HG03280 (cell line): Measurements from ENCODE around the gene KRT80.
A peak's percentile ranks its signal among the peaks of the same experiment; 100 is the strongest.

ENCODE experiments used
- ATAC-seq: cut with Tn5 transposase; IDR thresholded peaks from one replicate; pipeline ENCODE4 v1.9.1; 2021; ENCODE audit warnings: mild to moderate bottlenecking, moderate library complexity; ENCODE audit not compliant: unreplicated experiment

Gene KRT80

DNA sequence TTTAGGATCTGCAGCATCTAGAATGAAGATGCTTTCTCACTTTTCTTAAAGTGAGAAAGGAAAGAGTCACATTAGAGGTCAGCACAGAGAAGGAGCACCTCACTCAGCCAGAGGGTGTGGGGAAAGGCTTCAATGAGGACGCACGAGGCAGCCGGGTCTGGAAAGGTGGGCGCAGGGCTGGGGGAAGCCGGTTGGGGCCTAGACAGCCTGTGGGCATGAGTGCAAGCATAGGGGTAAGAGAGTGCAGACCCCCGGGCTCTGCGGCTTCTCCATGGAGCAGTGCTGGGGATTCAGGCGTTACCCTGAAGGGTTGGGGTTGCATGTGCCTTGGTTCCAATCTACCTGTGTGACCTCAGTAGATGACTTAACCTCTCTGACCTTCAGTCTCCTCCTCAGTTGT, 49.9 kb downstream of the KRT80 start:
- ATAC-seq, result no peak

DNA sequence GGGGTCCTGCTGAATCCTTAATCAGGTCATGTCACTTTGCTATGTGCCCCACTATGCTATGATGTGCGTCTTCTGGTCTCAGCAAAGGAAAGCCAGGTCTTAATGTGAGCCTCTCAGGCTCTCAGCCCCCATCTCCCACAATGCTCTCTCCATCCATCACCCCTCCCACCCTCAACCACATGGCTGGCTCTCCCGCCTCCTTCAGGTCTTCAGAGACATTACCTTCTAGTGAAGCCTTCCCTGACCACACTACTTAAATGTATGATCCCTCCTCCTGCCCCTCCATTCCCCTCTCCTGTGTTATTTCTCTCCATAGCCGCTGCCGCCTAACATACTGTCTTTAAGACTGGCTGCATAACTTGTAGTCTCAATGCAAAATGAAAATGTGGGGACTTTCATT, 50.5 kb downstream of the KRT80 start:
- no peak for ATAC-seq

DNA sequence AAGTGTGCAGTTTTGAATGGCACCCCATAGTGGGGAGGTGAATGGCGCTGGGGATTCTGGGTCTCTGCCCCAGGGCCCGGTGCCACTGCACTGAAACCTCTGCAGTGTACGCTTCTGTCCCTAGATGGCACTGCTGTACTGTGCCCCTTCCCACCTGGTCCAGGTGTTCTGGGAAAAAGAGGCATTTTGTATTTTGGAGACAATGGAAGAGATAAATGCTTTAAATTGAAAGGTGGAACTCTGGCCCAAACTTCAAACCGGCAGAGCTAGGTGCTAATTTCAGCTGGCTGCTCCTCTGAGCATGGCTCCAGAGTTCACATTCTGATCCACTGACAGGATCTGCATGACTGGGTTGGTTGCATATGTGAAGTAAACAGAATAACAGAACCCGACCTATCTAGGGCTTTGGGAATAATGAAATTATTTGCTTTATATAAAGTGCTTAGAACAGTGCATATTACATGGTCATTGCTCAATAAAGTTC, 52.2 kb downstream of the KRT80 start:
- ATAC-seq, result peak; percentile 52

DNA sequence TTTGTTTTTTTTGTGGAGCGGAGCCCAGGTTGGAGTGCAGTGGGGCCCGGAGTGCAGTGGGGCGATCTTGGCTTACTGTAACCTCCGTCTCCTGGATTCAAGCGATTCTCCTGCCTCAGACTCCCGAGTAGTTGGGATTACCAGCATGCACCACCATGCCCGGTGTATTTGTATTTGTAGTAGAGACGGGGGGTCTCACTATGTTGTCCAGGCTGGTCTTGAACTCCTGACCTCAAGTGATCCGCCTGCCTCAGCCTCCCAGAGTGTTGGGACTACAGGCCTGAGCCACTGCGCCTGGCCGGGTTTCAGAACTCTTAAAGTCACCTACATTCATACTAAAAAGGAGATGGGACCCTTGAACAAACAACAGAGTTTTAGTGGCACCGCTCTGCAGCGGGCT, 52.7 kb downstream of the KRT80 start:
- no peak for ATAC-seq

DNA sequence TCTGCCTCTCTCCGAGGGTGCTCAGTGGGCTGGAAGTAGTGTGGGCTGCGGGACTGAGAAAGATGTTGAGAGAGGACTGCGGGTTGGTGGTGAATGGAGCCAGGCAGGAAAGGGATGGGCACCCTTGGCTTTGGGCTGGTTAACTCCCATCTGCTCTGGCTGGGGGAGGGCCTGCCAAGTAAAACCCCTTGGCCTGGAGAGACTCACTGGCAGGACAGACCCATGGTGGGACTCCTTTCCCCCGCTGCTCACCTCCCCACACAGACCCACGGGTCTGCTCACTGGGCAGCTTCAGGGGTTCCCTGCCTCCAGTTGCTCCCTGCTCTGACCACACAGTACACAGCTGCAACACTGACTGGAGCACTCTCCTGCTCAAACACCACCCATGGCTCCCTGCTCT, 54.1 kb downstream of the KRT80 start:
- ATAC-seq, result no peak

DNA sequence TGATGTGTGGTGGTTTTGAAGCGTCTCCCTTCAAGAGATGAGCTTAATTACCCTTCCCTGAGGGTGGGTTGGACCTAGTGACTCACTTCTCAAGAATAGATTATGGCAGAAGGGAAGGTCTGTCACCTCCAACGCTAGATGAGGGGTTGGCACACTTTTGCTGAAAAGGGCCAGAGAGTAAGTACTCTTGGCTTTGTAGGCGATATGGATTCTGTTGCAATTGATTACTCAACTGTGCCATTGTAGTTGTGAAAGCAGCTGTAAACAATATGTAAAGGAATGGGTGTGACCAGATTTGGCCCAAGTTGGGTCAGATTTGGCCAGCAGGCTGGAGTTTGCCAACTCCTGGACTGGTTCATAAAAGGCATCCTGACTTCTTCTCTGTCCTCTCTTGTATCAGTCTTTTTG, 59.1 kb downstream of the KRT80 start:
- ATAC-seq, result no peak

DNA sequence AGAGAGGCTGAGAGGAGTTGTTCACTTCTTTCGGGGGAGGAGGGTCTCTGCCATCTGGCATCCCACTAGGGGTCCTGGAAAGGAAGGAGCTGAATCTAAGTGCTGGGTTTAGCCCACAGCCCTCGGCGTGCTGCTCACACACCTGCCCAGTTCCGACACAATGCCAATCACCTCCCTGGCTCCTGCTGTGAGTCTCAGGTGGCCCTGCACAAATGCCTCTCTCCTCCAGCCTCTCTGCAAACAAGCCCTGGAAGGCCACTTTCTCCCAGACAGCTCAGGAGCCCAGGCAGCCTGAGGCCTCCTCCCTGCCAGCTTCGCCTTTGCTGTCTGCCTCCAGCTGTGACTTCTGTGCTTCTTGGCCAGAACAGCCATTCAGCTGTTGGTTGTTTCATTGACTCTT, 61.1 kb downstream of the KRT80 start:
- ATAC-seq, result no peak

DNA sequence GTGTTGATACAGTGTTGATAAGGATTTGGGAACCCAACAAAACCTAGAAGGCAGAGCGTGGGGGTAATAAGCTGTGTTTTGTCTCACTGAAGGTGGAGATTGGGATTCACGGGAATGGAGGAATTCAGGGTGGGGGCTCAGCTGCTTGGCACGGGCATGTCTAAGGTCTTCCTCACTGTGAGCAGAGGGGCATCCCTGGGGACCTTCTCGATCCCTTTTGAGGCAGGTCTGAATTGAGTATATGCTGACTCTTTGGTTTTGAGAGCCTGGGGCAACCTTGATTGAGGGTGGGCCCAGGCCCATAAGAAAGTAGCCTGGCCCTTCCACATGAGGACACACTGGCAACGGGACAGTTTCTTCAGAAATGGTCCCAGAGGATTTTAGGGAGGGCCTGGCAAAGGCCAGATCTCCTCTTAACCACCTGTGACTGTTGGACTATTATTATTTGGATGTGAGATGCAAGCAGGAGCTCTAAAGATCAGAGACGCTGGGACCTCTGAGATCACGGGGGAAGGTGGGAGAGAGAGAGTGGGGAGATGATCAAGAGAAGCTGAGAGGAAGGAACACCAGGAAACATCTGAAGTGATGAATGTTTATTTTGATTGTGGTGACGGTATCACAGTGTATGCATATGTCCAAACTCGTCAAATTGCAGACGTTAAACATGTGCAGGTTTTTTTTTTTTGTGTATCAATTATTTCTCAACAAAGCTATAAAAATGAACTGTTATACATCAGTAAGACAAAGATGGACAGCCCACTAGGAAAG, 63.9 kb downstream of the KRT80 start:
- ATAC-seq, result no peak

DNA sequence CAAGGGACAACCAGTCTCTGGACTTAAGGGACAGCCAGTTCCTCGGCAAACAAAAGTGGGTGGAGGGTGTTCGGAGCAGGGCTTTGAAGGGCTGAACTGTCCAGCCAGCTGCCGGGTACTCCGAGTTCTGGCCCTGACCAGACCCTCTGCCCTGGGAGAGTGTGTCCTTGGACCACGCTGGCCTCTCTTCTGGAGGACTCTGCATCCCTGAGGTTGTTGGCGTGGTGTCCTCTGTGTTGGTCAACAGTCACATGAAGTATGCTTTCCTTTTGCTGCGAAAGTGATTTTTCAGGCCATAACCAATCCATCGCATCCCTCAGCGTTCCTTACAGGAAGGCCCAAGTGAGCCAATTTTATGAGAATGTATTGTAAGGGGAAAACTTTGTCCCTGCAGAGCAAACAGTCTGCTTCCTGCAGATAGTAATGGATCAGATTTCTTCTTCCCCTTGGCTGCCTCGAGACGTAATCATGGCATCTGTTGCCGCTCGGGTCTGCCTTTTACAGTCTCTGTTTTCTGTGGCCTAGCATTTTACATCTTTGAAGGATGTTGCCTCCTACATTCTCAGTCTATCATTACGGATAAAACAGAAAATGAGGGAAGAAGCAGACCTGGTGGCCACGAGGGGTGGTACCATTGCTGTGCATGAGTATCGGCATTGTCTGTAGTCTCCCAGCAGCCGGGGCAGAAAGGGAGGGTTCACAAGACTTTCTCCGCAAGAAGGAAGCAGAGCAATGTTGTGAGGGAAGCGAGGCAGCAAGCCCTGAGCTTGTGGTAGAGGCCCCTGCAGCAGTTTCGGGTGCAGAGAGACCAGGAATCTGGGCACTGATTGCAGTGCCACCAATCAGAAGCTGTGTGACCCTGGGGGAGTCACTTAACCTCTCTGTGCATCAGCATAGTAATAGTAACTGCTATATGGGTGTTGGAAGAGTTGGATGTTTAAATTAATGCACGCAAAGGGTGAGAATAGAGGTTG, 64.9 kb downstream of the KRT80 start:
- ATAC-seq, result no peak

DNA sequence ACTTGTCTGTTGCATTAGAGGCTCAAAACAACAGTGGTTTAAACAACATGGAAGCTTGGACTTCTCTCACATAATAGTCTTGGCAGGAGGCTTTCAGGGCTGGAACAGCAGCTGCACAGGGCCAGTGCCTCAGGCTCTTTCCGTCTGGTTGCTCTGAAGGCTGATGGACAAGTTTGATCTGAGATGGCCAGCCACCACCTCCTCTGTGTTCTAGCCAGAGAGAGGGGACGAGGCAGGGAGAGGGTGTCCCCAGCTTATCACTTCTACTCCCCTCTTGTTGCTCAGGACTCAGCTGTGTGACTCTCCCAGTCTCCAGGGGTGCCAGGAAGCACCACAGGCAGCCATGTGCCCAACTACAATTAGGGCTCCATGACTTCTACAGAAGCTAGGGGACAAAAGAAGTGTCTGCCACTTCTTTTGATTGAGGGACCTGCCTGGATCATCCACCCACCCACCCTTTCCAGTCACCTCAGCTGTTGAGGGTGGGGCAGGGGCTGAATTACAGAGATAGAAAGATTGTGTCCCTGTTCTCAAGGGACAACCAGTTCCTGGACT, 65.7 kb downstream of the KRT80 start:
- ATAC-seq, result no peak

DNA sequence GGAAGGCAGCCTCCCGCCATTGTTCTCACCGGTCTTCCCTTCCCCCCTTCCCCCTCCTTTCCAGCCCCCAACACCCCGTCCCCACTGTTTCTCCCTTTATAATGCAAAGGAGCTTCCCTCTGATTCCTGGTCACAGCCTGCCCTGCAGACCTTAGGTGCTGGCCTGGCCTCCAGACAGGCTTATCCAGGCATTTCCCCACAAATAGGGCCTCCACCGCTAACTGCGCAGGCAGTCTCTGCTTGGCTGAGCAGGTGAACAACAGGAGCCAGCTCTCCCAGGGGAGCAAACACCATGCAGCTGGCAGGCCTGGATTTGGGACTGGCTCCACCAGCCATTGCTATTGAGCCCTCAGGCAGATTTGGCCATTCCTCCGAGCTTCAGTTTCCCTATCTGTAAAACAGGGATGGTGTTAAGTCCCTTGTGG, 66.3 kb downstream of the KRT80 start:
- ATAC-seq, result no peak

DNA sequence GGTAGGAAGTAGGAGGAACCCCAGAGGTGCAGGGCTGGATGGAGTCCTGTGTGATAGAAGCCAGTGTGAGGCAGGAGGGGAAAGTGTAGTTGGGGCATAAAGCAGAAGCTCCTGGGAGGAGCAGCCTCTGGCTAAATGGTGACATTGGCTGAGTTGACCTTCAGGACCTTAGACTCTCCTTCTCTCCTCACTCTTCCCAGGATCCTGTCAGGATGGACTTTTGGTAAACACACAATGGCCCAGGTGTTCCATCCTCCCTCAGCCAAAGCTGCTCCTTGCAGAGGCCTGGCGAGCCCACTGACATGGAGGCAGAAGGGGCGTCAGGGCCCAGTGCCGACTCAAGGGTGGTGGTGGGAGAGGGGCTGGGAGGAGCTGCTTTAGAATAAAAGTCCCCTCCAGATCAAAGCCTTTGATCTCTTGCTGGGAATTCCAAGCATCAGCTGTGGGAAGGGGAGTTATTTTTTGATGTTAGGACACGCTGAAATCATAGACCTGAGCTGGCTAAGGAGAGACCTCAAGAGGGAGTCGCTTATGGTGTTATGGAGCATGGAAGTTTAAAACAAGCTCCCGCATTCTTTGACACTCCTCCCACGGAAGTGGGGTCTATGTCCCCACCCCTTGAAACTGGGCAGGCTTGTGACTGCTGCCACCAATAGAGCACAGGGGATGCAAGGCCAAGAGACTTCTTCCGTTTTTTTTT, 68.2 kb downstream of the KRT80 start:
- no peak for ATAC-seq

DNA sequence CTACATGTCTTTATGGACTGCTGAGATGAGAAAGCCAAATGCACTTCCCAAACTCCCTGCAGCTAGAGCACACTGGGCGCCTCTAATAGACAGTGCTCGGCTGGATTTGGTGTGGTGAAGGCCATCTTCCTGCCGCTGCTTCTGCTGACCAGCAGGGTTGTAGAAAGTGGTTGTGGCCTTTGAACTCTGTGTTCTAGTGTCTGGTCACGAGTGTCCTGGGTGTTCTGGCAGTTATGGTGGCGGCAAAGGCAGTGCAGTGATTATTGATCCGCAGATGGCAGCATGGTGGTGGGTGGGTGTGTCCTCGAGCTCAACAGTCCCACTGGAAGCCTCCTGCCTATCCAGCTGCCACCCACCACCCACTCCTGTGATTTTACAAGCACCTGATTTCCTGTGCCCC, 68.9 kb downstream of the KRT80 start:
- ATAC-seq, result no peak

DNA sequence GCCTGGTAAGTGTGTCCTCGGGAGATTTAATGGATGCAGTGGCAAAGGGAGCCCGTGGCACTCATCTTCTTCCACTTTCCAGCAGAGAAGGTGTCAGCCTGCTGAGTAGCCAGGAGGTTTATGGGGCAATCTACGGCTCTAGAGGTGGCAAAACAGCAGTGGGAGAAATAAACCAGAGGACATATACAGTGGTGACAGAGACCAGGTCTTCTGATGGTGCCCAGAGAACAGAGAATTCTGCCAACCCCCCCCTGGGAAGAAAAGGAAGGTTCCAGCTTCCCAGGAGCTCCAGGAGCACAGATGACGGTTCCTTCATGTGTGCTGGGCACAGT, 69.3 kb downstream of the KRT80 start:
- ATAC-seq, result no peak

DNA sequence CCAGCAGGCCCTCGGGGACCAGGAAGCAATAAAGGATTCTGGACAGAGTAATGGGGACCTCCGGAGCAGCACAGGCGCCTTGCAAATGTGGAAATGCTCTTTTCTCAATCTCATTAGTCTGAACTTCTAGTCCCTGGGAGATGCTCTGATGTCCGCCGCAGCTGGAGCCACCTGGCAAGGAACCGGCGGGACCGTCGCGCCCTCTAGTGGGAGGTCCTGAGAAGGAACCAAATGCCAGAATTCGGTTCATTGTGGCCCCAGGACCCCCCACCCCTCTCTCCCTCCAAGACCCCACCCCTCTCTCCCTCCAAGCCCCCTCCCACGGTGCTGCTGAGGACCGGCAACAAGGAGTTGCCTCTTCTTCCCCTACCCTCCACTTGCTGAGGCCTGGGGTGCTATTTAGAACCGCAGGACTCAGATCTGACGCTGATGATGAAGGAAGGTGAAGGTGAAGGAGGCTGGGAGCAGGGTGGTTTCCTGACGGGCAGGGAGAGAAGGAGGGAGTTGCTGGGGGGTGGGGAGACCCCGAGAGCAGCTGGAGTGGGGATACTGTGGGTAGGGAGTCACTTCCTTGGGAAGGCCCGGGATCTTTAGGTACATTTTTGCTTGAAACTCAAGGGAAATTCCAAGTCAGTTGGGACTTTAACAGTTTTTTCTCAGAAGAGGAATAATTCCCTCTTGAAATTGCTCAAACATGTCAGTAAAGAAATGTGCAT, 69.8 kb downstream of the KRT80 start:
- ATAC-seq, result no peak

DNA sequence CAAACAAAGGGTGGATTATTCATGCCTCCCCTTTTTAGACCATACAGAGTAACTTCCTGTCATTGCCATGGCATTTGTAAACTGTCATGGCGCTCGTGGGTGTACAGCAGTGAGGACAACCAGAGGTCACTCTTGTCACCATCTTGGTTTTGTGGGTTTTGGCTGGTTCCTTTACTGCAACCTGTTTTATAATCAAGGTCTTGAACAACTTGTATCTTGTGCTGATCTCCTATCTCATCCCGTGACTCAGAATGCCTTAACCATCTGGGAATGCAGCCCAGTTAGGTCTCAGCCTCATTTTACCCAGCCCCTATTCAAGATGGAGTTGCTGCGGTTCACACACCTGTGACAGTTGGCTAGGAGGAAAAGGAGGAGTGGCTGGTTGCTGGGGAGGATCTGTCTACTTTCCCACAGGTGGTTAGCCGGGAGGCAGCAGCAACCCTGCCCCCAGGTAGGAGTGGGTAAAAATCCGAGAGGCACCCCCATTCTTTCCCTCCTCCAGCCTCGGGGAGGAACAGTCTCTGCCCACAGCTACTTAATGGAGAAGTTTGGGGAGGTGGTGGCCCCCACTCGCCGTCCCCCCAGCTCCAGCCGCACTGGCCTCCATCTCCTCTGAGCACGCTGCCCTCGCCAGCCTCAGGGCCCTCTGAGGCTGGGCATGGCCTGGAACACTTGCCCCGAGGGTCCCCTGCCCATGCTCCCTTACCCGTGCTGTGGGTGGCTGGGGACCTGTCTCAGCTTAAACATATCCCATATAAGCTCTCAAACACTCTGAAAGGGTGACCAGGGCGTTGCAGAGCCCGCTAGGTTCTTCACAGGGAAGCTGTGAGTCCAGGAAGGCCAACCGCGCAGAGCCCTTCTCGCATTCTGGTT, 70.6 kb downstream of the KRT80 start:
- no peak for ATAC-seq

DNA sequence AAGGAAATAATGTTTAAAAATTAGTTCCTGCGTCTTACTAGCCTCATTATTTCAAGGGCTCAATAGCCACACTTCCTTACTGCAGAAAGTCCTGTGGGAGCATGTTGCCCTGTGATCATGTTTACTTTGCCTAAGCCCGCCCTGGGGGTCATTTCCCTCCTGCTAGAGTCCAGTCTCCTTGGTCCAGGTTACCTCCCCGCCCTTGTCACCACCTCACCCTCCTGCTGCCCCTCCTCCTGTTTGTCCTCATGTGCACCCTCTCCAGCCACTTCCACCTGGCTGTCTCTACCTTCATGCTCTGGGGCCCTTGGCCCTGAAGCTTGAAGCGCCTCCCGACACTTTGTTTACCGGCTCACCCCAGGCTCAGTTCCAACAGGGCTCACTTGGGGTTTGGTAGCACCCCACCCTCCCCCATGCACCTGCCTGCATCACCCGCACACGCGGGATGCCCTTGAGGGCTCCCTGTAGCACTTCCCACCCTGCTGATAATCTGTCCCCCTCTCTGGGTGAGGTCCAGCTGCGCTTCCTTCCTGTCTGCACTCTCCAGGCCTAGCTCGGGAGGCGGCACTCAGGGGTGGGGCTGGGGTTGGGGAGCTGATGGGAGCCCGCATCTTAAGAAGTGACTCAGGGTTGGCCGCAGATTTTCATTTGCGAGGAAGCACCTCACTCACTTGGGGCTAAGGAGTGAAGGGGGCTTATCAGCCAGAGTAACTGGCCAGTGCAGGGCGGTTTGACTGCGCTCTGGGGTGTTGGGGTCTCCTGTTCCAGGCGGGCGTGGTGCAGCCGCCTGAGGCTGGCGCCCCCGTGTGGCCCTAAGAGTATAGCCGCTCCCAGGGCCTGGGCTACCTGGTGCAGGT, 72.2 kb downstream of the KRT80 start:
- ATAC-seq, result no peak
